PC-9 (cell line): ENCODE data around the gene THADA.

Source experiments
- CTCF ChIP-seq: fragments of 200-600 bp; sonication (generic); conservative IDR thresholded peaks from 2 replicates; pipeline ENCODE4 v1.6.1; 2017; ENCODE audit warnings: mixed run types, antibody characterized with exemption, mild to moderate bottlenecking, moderate library complexity
- EZH2 ChIP-seq: fragments of 200-600 bp; sonication (generic); IDR thresholded peaks from 2 replicates; pipeline ENCODE4 v1.8.0; 2017; ENCODE audit warnings: antibody characterized with exemption, low read depth

- TF ChIP-seq CTCF: no peak
- TF ChIP-seq EZH2: no peak
Observed at GRCh38 chr2:43572244-43572643, 23.6 kb downstream of the THADA start.
